GM03348 (cell line): ENCODE data around the gene KAZN.
A peak's percentile ranks its signal among the peaks of the same experiment; 100 is the strongest.

ENCODE experiments used
- DNase-seq: peaks from one replicate; pipeline ENCODE4 v3.0.0; 2012; ENCODE audit warnings: low spot score

The KAZN gene

GRCh38 chr1:14794136-14794768 is 195.8 kb downstream of the KAZN start:
- peak; percentile 51 for DNase-seq

DNA sequence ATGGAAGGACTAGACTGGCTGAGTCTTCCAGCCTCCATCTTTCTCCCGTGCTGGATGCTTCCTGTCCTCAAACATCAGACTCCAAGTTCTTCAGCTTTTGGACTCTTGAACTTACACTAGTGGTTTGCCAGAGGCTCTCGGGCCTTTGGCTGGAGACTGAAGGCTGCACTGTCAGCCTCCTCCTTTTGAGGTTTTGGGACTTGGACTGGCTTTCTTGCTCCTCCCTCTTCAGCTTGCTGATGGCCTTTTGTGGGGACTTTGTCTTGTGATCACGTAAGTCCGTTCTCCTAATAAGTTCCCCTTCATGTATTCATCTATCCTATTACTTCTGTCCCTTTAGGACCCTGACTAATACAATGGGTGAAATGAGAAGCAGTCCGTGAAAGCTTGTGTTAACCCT is 196.4 kb downstream of the KAZN start:
- DNase-seq: no peak

- DNase-seq: no peak
Measured at GRCh38 chr1:14795589-14795988, 197.1 kb downstream of the KAZN start.

DNA sequence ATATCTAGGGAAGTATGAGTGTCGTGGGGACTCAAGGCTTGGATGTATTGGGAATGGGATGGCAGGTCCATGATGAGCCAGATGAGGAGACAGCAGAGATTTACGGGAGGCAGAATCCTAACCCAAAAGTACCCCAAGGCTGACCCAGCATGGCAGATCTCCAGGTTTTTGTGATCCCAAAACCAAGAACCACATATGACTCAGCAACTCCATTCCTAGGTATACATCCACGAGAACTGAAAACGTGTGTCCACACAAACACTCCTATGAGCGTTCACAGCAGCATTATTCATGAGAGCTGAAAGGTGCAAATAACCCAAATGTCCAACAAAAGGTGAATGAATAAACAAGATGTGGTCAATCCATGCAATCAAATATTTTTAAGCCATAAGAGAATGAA is 201.5 kb downstream of the KAZN start:
- DNase-seq: no peak

- no peak for DNase-seq
Measured at GRCh38 chr1:14800500-14801076, 202.1 kb downstream of the KAZN start.

- no peak for DNase-seq
Measured at GRCh38 chr1:14803002-14803789, 204.7 kb downstream of the KAZN start.

DNA sequence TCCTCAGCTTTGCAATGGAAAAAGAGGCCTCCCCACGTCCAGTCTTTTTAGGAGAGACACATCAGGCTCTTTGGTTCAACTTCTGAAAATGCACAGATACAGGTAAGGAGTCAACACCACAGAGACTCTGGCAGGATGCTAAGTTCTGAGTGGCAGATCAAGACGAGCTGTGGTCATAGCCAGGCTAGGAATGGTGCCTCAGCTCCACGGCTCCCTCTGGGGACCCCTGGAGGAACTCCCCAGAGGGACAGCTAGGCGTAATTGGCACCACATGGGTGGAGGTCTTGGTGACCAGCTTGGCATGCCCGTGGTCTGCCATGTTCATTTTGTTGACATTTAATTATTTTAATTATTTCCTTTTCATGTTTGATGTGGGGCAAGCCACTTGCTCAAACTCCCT is 206.1 kb downstream of the KAZN start:
- DNase-seq: peak; percentile 25

- no peak for DNase-seq
Measured at GRCh38 chr1:14806772-14807171, 208.3 kb downstream of the KAZN start.

DNA sequence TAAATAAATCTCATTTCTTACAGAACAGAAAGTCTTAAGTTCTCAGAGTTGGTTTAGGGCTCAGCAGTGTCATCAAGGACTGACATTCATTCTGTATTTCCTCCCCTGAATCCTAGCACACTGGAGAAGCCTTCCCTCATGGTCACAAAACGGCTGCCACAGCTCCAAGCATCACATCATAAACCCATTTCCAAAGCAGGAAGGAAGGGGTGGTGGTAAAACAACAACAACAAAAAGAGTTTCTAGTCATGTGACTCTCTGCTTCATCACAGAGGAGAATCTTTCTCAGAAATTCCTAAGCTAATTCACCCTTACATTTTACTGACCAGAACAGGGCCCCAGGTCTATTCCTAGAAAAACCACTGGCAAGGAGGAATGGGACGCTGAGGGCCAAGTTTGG is 210.3 kb downstream of the KAZN start:
- no peak for DNase-seq

GRCh38 chr1:14809191-14809981 is 210.9 kb downstream of the KAZN start:
- no peak for DNase-seq

DNA sequence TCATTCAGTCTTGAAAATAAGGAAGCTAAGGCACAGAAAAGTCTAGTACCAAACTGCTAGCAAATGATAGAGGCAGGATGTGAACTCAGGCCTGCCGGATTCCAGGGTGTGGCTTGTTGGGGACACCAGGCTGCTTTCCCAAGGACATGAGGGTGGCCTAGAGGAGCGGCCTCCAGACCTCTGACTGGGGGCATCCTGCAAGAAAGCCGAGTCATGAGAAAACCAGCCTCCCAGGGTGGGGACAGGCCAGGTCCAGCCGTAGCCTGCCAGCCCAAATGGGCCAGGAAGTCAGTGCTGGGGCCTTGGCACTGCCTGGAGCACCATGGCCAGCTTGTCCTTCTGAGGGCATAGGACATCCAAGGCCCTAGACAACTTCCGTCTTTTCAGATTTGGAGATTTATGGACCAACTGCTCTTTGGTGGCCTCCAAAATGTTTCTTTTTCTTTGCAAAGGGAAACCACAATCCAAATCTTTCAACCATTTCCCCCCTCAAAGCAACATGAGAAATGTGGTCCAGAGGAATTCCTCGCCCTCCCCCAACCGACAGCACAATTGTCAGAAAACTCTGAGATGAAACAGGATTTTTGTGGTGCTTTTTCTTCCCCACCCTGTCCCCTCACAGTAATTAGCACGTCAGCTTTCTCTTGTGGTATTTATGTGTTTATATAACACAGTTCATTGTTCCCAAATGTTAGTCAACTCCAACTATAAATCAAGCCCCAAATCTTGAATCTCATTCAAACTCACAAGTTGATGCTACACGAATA is 212.3 kb downstream of the KAZN start:
- peak; percentile 43 for DNase-seq

DNA sequence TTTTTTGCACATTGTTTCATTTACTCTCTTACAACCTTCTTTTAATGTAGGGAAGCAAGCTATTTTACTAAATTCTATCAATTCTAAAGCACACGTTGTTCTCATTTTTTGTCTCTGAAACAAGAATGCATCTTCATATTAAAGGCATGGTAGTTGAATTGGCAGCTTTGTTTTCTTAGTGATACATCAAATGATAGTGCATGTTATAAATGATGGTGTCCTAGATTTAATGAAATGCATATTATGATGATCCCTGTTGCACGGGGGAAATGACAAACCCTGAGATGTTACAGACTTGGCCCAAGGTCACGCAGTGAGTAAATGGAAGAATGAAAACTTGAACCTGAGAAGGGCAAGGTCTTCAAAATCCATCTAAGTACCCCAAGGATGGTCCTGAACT is 213.1 kb downstream of the KAZN start:
- DNase-seq: no peak

- DNase-seq: no peak
Measured at GRCh38 chr1:14812189-14812588, 213.7 kb downstream of the KAZN start.

GRCh38 chr1:14815175-14815877 is 216.8 kb downstream of the KAZN start:
- no peak for DNase-seq

- peak; percentile 33 for DNase-seq
Measured at GRCh38 chr1:14817223-14818170, 219.0 kb downstream of the KAZN start.

- no peak for DNase-seq
Measured at GRCh38 chr1:14820295-14821085, 222.0 kb downstream of the KAZN start.

DNA sequence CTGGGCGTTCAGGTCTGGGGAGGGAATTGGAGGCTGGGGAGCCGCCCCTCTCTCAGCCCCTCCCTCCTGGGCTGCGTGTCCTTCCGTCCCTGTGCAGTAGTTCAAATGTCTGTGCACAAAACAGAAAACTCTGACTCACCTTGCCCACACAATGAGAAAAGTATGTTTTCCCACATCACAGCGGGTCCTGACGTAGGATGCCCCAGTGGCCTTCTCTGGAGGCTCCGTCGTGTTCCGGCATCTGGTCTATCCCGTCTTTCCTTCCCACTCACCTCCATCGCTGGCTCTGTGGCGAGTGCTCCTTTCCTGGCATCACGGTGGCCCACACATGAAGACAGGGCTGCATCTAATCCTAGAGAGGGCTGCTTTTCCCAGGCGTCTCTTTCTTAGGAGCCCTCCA is 224.0 kb downstream of the KAZN start:
- no peak for DNase-seq

DNA sequence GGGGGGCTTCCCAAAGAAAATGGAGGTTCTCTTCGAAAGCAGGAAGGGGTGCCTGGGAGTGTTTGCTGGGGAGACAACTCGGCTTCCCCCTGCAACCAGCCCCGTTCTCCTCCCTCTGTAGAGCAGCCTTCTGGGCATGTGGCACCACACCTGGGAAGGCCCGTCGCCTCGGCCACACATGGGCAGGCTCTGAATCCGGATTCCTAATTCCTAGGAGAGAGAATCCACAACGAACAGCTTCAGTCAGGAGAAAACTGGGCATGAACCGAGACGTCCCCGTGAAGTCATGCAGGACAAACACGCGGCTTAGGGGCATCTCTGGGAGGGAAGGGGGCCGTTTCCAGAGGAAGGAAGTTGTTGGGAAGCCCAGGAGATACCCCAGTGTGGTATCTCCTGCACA is 224.5 kb downstream of the KAZN start:
- no peak for DNase-seq

- no peak for DNase-seq
Measured at GRCh38 chr1:14824314-14824915, 225.9 kb downstream of the KAZN start.
